HG03575 (cell line): ENCODE results near the gene RGS6.

Source experiments
- ATAC-seq: cut with Tn5 transposase; IDR thresholded peaks from one replicate; pipeline ENCODE4 v1.9.1; 2021; ENCODE audit not compliant: unreplicated experiment, insufficient number of reproducible peaks, low FRiP score; ENCODE audit errors: extremely low read depth

Gene RGS6

GRCh38 chr14:72120315-72120714 lies 188.1 kb downstream of the RGS6 start:
- no peak for ATAC-seq

- no peak for ATAC-seq
Observed at GRCh38 chr14:72123755-72124154, 191.5 kb downstream of the RGS6 start.

GRCh38 chr14:72124171-72124570 lies 191.9 kb downstream of the RGS6 start:
- no peak for ATAC-seq

DNA sequence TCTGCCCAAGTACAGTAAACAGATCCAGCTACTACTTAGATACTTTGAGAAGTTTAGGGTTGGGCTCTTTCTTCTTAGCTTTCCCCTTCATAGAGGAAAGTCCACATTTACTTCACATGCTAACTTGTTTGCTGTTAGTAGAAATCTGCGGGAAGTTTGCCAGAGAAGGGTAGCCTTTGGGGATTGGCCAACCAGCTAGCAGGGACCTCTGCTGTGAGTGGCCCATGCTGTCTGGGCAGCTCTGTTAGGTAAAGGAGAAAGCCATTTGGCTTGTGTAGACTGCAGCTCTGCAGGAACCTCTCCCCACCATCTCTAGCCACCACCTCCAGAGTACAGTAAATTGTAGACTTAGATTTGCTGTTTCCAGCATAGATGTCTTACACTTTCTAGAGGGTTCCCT lies 193.9 kb downstream of the RGS6 start:
- no peak for ATAC-seq

DNA sequence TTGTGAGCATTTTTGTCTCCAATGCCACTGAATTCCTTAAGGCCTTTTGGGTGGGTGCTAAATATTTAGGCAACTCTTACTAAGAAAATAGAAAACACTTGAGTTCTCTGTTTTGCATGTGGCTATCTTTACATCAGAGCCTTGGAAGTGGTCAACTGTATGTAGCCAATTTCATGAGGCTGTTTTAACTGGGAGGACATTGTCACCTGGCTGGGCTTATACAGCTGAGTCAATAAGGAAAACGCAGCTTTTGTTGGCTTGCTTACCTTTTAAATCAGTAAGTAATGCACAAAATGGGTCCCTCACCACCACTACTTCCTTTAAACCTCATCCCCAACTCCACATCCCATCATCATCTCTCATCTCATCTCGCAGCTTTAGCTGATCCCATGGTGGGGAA lies 194.3 kb downstream of the RGS6 start:
- ATAC-seq = no peak

DNA sequence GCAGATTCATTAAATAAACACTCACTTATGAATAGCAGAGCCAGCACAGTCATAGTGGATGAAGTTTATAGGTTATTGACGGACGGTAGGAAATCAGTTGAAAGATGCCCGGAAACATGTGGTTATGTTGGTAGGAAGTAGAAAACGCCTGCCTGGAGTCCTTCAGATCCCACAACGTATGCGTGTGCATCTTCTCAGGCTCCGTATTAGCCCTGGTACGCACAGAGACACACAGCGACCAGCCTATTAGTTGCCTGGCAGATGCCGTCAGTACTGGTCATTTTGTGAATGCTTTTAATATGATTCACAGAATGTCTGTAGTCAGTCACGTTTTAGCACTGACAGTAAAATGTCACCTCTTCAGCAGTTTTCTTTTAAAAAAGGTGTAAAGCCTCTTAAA lies 196.4 kb downstream of the RGS6 start:
- no peak for ATAC-seq

GRCh38 chr14:72129291-72129690 lies 197.1 kb downstream of the RGS6 start:
- no peak for ATAC-seq

- ATAC-seq = no peak
Observed at GRCh38 chr14:72141084-72141483, 208.9 kb downstream of the RGS6 start.

GRCh38 chr14:72142328-72142727 lies 210.1 kb downstream of the RGS6 start:
- ATAC-seq = no peak

- ATAC-seq = no peak
Observed at GRCh38 chr14:72146241-72146640, 214.0 kb downstream of the RGS6 start.

- no peak for ATAC-seq
Observed at GRCh38 chr14:72154645-72155378, 222.6 kb downstream of the RGS6 start.

DNA sequence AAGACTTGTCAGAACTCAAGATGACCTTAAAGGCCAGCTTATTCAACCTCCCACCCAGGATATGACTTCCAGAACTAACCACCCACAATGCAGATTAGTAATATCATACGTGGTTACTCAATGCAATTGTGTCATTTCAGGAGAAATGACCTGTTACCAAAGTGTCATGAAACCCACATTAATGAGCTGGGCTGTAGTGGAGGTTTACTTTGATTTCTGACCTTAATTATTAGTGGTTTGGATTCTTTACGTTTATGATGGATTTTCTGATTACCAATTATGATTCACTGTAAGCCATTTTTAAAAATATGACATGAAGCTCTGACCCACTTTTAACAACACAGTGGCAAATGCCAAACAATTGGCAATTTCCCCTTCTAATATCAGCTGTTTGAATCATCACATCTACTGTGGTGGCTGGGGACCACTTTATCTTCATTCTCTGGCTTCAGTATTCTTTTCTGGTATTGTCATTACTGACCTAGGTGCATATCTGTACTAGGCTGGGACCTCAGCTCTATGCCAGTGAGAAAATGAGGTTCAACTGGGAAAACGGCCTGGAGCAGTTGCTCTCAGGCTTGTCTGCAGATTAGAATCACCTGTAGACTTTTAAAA lies 223.3 kb downstream of the RGS6 start:
- no peak for ATAC-seq

DNA sequence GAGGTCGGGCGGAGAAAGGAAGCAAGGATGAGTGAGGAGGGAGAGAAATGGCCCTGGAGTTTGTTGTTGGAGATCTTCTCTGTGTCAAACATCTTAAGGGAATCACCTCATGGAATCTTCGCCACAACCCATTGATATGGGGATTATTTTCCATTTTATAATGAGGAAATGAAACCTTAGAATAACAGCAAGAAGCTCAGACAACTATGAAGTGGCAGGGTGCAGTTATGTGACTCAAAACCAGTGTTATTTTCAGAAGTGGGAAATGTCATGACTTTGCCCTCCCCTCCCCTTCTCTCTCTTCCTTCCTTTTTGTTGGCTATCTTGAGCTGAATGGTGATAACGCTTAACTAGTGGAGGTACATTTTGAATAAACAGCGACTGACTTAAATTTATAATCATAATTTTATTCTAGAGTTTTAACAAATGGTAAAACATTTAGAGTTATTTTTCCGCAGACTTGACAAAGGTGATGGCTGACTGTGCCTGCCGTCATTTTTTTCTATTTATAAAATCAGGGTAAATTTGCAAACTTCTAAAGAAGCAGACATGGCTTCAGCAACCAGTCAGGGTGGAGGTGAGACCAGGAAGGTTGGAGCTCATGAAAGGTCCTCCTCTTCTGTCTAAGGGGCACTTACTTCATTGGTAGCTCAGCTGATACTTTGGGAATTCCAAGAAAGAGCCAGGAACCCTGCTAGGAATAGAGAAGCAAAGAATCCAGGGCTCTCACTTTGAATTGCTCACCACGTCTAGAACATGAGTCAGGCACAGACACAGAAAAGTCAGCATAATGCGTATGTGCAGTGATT lies 232.4 kb downstream of the RGS6 start:
- ATAC-seq = no peak

- no peak for ATAC-seq
Observed at GRCh38 chr14:72165229-72165698, 233.0 kb downstream of the RGS6 start.

- no peak for ATAC-seq
Observed at GRCh38 chr14:72169521-72169920, 237.3 kb downstream of the RGS6 start.

GRCh38 chr14:72172049-72172448 lies 239.8 kb downstream of the RGS6 start:
- no peak for ATAC-seq

- ATAC-seq = no peak
Observed at GRCh38 chr14:72172597-72172996, 240.4 kb downstream of the RGS6 start.

GRCh38 chr14:72173038-72173720 lies 240.9 kb downstream of the RGS6 start:
- no peak for ATAC-seq

- ATAC-seq = no peak
Observed at GRCh38 chr14:72177251-72177650, 245.0 kb downstream of the RGS6 start.
